CD14-positive monocyte (primary cell): ENCODE data around the gene TIPARP. TPM values are rescaled to one million over a fixed set of nuclear protein-coding genes. Genes with fewer than 3 reads are reported as not detected.

ENCODE experiments used
- DNase-seq, 3 donors: peaks; one replicate each; pipeline ENCODE4 v3.0.0-alpha.2; 2011 to 2022
- H2AFZ ChIP-seq: 2 replicates; pipeline ENCODE4 v1.6.0; 2012; ENCODE audit warnings: mild to moderate bottlenecking, low read depth, low read length, inconsistent platforms; ENCODE audit not compliant: insufficient read depth, poor library complexity, severe bottlenecking
- H3K27ac ChIP-seq, 2 donors: 1 replicate in 1 of 2; 2 replicates in 1 of 2; pipeline ENCODE4 v1.5.1; 2012 to 2013; ENCODE audit warnings: low read length in 2 of 2, control low read depth in 1 of 2, inconsistent platforms in 1 of 2, low read depth in 1 of 2, mild to moderate bottlenecking in 1 of 2
- H3K27me3 ChIP-seq, 2 donors: one replicate each; pipeline versions ENCODE4 v1.6.0 to v1.6.1; 2011 to 2013; ENCODE audit warnings: low read length in 2 of 2; ENCODE audit not compliant: control insufficient read depth in 2 of 2, insufficient read depth in 2 of 2
- H3K36me3 ChIP-seq, 2 donors: replicated peaks in 1 of 2; 1 replicate in 1 of 2; 2 replicates in 1 of 2; pipeline versions ENCODE4 v1.5.1 to v1.6.1; 2012 to 2013; ENCODE audit warnings: low read length in 2 of 2, control low read depth in 1 of 2, inconsistent platforms in 1 of 2, mild to moderate bottlenecking in 1 of 2; ENCODE audit not compliant: insufficient read depth in 2 of 2, control insufficient read depth in 1 of 2
- H3K4me1 ChIP-seq, 2 donors: 1 replicate in 1 of 2; 2 replicates in 1 of 2; pipeline versions ENCODE4 v1.5.1 to v1.6.1; 2012 to 2013; ENCODE audit warnings: low read length in 2 of 2, control low read depth in 1 of 2, inconsistent platforms in 1 of 2, mild to moderate bottlenecking in 1 of 2, moderate library complexity in 1 of 2; ENCODE audit not compliant: insufficient read depth in 2 of 2, control insufficient read depth in 1 of 2
- H3K4me2 ChIP-seq: replicated peaks from 2 replicates; pipeline ENCODE3; 2012; ENCODE audit warnings: low read length, moderate library complexity, mild to moderate bottlenecking; ENCODE audit not compliant: poor library complexity, severe bottlenecking; ENCODE audit errors: extremely low read depth
- H3K4me3 ChIP-seq, 3 experiments: fragments of 200-600 bp in 1 of 3; sonication (generic) in 1 of 3; replicated peaks in 1 of 3; 1 replicate in 2 of 3; 2 replicates in 1 of 3; pipeline ENCODE4 v1.5.1; 2011 to 2013; ENCODE audit warnings: low read length in 3 of 3, mild to moderate bottlenecking in 3 of 3, control low read depth in 2 of 3, low read depth in 2 of 3, inconsistent platforms in 1 of 3, moderate library complexity in 1 of 3
- H3K79me2 ChIP-seq: 2 replicates; pipeline ENCODE4 v1.6.0; 2012; ENCODE audit warnings: mild to moderate bottlenecking, control low read depth, inconsistent platforms, low read length, moderate library complexity; ENCODE audit not compliant: insufficient read depth
- H3K9ac ChIP-seq: 2 replicates; pipeline ENCODE4 v1.6.0; 2017; ENCODE audit warnings: low read length, mild to moderate bottlenecking; ENCODE audit not compliant: insufficient read depth, poor library complexity, severe bottlenecking
- H3K9me3 ChIP-seq, 2 donors: replicated peaks in 1 of 2; 1 replicate in 1 of 2; 2 replicates in 1 of 2; pipeline versions ENCODE4 v1.5.1 to v1.6.1; 2012 to 2013; ENCODE audit warnings: low read length in 2 of 2, control low read depth in 1 of 2; ENCODE audit not compliant: control insufficient read depth in 1 of 2, insufficient read depth in 1 of 2
- H4K20me1 ChIP-seq: 2 replicates; pipeline ENCODE4 v1.6.0; 2012; ENCODE audit warnings: mild to moderate bottlenecking, low read length, control low read depth, moderate library complexity; ENCODE audit not compliant: insufficient read depth
- H3K27ac Mint-ChIP-seq, 7 donors: one replicate each; pipeline ENCODE4 v1.8.0; 2020; ENCODE audit warnings: mild to moderate bottlenecking in 7 of 7, mixed read lengths in 7 of 7, moderate library complexity in 6 of 7, inconsistent platforms in 2 of 7
- H3K27me3 Mint-ChIP-seq, 3 donors: one replicate each; pipeline ENCODE4 v1.8.0; 2021 to 2022; ENCODE audit warnings: low read depth in 3 of 3, mild to moderate bottlenecking in 3 of 3, mixed read lengths in 3 of 3, moderate library complexity in 3 of 3, inconsistent platforms in 1 of 3
- H3K36me3 Mint-ChIP-seq, 2 donors: one replicate each; pipeline ENCODE4 v1.8.0; 2020; ENCODE audit warnings: mixed read lengths in 2 of 2, inconsistent platforms in 1 of 2, mild to moderate bottlenecking in 1 of 2
- H3K4me1 Mint-ChIP-seq: one replicate; pipeline ENCODE4 v1.8.0; 2020; ENCODE audit warnings: mild to moderate bottlenecking, mixed read lengths
- H3K4me3 Mint-ChIP-seq, 2 donors: one replicate each; pipeline ENCODE4 v1.8.0; 2020; ENCODE audit warnings: mild to moderate bottlenecking in 2 of 2, mixed read lengths in 2 of 2, moderate library complexity in 1 of 2
- H3K9me3 Mint-ChIP-seq, 7 donors: one replicate each; pipeline ENCODE4 v1.8.0; 2020 to 2022; ENCODE audit warnings: mixed read lengths in 7 of 7, mild to moderate bottlenecking in 6 of 7, moderate library complexity in 6 of 7, inconsistent platforms in 2 of 7
- CTCF ChIP-seq: fragments of 200-600 bp; IDR thresholded peaks from one replicate; pipeline ENCODE4 v1.8.0; 2022; ENCODE audit warnings: antibody characterized with exemption, mild to moderate bottlenecking
- WGBS: methylation state at CpG from one replicate; pipeline ENCODE4 v1.1.5; 2013; ENCODE audit warnings: missing lambda C conversion rate; ENCODE audit not compliant: insufficient coverage; 5-methylcytosine and 5-hydroxymethylcytosine counted together
- intact Hi-C, 2 donors: fragments of 100-400 bp; cut with micrococcal nuclease; formaldehyde crosslinking; loops; one replicate each; pipeline versions ENCODE4 v1.15.0 to v1.15.1; 2023
- polyA plus RNA-seq, 3 donors: library from polyadenylated mRNA; depleted of rRNA in 1 of 3; unstranded in 2 of 3; stranded (reverse) in 1 of 3; fragments of 300-500 nt in 2 of 3; fragments of >200 nt in 1 of 3; fragmentation: Illumina TruSeq in 2 of 3; gene quantifications; 1 replicate in 2 of 3; 2 replicates in 1 of 3; pipeline ENCODE4 v1.2.3, GENCODE V29; 2012 to 2021

Gene TIPARP
- polyA plus RNA-seq, 3 donors, result 12.7 to 42.5 (median 16.7) TPM

- H3K4me1 ChIP-seq, result peaks cover 65 to 82% of the 10 kb centered on the region in 2 donors
- H4K20me1 ChIP-seq, result no peaks in the 10 kb centered on the region
- H3K9ac ChIP-seq, result no peak overlapping the region
- H3K79me2 ChIP-seq, result no peaks in the 10 kb centered on the region
- H3K4me3 Mint-ChIP-seq, result peak overlapping the region in 1 of 2 donors; percentile 59
- peak overlapping the region in 1 of 2 donors; percentile 80 for H3K27ac ChIP-seq
- peaks cover 74% of the 10 kb centered on the region for H3K4me1 Mint-ChIP-seq
- no peaks in the 10 kb centered on the region for H3K9me3 Mint-ChIP-seq
- no peaks in the 10 kb centered on the region for H3K27me3 Mint-ChIP-seq
- intact Hi-C loops, result loop anchor here in 1 of 2 donors (10.0 kb wide), 1 partner anchor 60 kb away; no protein-coding TSS in a partner anchor
- peak overlapping the region in 1 of 3 experiments; percentile 50 for H3K4me3 ChIP-seq
- no peaks in the 10 kb centered on the region for H3K9me3 ChIP-seq
- H2AFZ ChIP-seq, result no peak overlapping the region
- H3K27ac Mint-ChIP-seq, result peak overlapping the region; percentile 73 to 93 (median 90)
- no peak for DNase-seq
- H3K36me3 Mint-ChIP-seq, result peaks cover 0 to 2% of the 10 kb centered on the region in 2 donors
- TF ChIP-seq CTCF, result no peak
- H3K36me3 ChIP-seq, result no peaks in the 10 kb centered on the region
- H3K27me3 ChIP-seq, result no peaks in the 10 kb centered on the region
- H3K4me2 ChIP-seq, result peak overlapping the region; percentile 54
Measured at GRCh38 chr3:156664831-156665178, 9.6 kb upstream of the TIPARP start.

GRCh38 chr3:156665291-156665690 lies 9.1 kb upstream of the TIPARP start:
- no peak for TF ChIP-seq CTCF
- Mint-ChIP-seq H3K27me3 (no peaks in the 10 kb centered on the region), H3K9me3 (no peaks in the 10 kb centered on the region), H3K4me3 (peak overlapping the region in 1 of 2 donors; percentile 35), H3K36me3 (peaks cover 0 to 2% of the 10 kb centered on the region in 2 donors), H3K27ac (peak overlapping the region; percentile 73 to 93 (median 89)), H3K4me1 (peaks cover 79% of the 10 kb centered on the region)
- no CpG with 5 or more reads among the region's 2 CpGs for WGBS
- Histone ChIP-seq H3K4me2 (peak overlapping the region; percentile 14), H3K4me1 (peaks cover 70 to 87% of the 10 kb centered on the region in 2 donors), H4K20me1 (no peaks in the 10 kb centered on the region), H3K9ac (no peak overlapping the region), H3K9me3 (no peaks in the 10 kb centered on the region), H3K27me3 (no peaks in the 10 kb centered on the region), H3K36me3 (no peaks in the 10 kb centered on the region), H3K4me3 (no peak overlapping the region), H3K79me2 (no peaks in the 10 kb centered on the region), H2AFZ (no peak overlapping the region), H3K27ac (peak overlapping the region in 1 of 2 donors; percentile 80)
- intact Hi-C loops, result loop anchor here in 1 of 2 donors (10.0 kb wide), 1 partner anchor 60 kb away; no protein-coding TSS in a partner anchor
- peak in 2 of 3 donors; percentile 70 to 77 for DNase-seq
